ENCODE measurements around the gene PDE4C.

Gene PDE4C

DNA sequence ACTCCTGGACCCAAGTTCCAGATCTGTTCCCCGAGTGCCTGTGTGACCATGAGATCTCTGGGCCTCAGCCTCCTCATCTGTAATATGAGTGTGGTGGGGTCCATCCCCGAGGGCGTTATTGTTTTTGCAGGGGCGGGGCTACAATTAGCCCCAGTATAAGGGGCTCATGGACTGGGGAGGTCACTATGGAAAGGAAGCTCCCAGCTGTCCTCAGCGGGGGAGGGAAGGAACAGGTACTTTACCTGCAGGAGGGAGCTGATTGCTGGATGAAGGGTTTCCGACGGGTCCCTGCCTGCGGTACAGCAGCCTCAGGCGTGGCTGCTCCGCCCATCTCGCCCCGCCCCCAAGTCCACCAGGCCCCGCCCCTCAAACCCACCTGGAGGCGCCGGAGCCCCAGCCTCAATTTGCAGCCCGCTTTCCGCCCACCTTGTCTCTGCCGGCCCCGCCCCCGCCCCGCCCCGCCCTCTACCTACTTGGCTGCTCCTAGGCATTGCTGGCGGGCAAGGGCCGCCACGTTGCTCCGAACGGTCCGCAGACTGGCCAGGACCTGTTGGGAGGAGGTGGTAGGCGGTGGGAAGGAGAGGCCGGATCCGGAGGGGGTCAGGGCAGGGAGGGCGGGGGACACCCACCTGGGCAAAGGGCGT lies 5.5 kb downstream of the PDE4C start (continued):
- TF ChIP-seq, protein P1, sequence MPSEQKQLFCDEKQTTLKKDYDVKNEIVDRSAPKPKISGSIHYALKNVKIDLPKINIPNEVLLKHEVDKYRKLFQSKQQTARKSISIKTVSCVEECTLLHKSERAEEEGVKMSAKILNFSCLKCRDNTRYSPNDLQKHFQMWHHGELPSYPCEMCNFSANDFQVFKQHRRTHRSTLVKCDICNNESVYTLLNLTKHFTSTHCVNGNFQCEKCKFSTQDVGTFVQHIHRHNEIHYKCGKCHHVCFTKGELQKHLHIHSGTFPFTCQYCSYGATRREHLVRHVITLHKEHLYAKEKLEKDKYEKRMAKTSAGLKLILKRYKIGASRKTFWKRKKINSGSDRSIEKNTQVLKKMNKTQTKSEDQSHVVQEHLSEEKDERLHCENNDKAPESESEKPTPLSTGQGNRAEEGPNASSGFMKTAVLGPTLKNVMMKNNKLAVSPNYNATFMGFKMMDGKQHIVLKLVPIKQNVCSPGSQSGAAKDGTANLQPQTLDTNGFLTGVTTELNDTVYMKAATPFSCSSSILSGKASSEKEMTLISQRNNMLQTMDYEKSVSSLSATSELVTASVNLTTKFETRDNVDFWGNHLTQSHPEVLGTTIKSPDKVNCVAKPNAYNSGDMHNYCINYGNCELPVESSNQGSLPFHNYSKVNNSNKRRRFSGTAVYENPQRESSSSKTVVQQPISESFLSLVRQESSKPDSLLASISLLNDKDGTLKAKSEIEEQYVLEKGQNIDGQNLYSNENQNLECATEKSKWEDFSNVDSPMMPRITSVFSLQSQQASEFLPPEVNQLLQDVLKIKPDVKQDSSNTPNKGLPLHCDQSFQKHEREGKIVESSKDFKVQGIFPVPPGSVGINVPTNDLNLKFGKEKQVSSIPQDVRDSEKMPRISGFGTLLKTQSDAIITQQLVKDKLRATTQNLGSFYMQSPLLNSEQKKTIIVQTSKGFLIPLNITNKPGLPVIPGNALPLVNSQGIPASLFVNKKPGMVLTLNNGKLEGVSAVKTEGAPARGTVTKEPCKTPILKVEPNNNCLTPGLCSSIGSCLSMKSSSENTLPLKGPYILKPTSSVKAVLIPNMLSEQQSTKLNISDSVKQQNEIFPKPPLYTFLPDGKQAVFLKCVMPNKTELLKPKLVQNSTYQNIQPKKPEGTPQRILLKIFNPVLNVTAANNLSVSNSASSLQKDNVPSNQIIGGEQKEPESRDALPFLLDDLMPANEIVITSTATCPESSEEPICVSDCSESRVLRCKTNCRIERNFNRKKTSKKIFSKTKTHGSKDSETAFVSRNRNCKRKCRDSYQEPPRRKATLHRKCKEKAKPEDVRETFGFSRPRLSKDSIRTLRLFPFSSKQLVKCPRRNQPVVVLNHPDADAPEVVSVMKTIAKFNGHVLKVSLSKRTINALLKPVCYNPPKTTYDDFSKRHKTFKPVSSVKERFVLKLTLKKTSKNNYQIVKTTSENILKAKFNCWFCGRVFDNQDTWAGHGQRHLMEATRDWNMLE (tag by site-specific recombination; conservative IDR thresholded peaks at IDR 0.05; ENCODE audit: low read depth), result no peak
- TF ChIP-seq ZNF830 (tag by site-specific recombination; IDR thresholded peaks at IDR 0.05; ENCODE audit: low read depth), result no peak
- no peak for TF ChIP-seq ZNF561 (tag by site-specific recombination; IDR thresholded peaks at IDR 0.05; ENCODE audit: borderline replicate concordance)
- no peak for TF ChIP-seq ZNF776 (tag by site-specific recombination; IDR thresholded peaks at IDR 0.05; ENCODE audit: borderline replicate concordance)
- no peak for TF ChIP-seq EGR2 (tag by site-specific recombination; IDR thresholded peaks at IDR 0.05; ENCODE audit: low read depth)
- no peak for TF ChIP-seq ZNF335 (tag by site-specific recombination; conservative IDR thresholded peaks at IDR 0.05)
- TF ChIP-seq KLF8 (tag by site-specific recombination; IDR thresholded peaks at IDR 0.05), result 0 out of 2 replicates have a peak, but pooled peaks have one; percentile 36
- TF ChIP-seq ZNF274 (IDR thresholded peaks at IDR 0.05; ENCODE audit: low read length), result no peak
- no peak for TF ChIP-seq ZNF274 (tag by site-specific recombination; IDR thresholded peaks at IDR 0.05; ENCODE audit: borderline replicate concordance)
- TF ChIP-seq ZXDB (tag by site-specific recombination; IDR thresholded peaks at IDR 0.05), result no peak
- TF ChIP-seq ZNF701 (tag by site-specific recombination; IDR thresholded peaks at IDR 0.05), result no peak
- TF ChIP-seq, protein P2, sequence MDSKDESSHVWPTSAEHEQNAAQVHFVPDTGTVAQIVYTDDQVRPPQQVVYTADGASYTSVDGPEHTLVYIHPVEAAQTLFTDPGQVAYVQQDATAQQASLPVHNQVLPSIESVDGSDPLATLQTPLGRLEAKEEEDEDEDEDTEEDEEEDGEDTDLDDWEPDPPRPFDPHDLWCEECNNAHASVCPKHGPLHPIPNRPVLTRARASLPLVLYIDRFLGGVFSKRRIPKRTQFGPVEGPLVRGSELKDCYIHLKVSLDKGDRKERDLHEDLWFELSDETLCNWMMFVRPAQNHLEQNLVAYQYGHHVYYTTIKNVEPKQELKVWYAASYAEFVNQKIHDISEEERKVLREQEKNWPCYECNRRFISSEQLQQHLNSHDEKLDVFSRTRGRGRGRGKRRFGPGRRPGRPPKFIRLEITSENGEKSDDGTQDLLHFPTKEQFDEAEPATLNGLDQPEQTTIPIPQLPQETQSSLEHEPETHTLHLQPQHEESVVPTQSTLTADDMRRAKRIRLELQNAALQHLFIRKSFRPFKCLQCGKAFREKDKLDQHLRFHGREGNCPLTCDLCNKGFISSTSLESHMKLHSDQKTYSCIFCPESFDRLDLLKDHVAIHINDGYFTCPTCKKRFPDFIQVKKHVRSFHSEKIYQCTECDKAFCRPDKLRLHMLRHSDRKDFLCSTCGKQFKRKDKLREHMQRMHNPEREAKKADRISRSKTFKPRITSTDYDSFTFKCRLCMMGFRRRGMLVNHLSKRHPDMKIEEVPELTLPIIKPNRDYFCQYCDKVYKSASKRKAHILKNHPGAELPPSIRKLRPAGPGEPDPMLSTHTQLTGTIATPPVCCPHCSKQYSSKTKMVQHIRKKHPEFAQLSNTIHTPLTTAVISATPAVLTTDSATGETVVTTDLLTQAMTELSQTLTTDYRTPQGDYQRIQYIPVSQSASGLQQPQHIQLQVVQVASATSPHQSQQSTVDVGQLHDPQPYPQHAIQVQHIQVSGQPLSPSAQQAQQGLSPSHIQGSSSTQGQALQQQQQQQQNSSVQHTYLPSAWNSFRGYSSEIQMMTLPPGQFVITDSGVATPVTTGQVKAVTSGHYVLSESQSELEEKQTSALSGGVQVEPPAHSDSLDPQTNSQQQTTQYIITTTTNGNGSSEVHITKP (tag by site-specific recombination; IDR thresholded peaks at IDR 0.05), result no peak
- TF ChIP-seq SP3 (tag by site-specific recombination; IDR thresholded peaks at IDR 0.05), result peak; percentile 52
- TF ChIP-seq MEIS1 (CRISPR knock-in tag; IDR thresholded peaks at IDR 0.05; ENCODE audit: borderline replicate concordance), result no peak
- 0 out of 2 replicates have a peak, but pooled peaks have one; percentile 33 for TF ChIP-seq SP2 (tag by site-specific recombination; IDR thresholded peaks at IDR 0.05)
- no peak for TF ChIP-seq ZBTB48 (tag by site-specific recombination; IDR thresholded peaks at IDR 0.05)
- no peak for TF ChIP-seq ZNF350 (tag by site-specific recombination; IDR thresholded peaks at IDR 0.05)
- TF ChIP-seq ZNF626 (tag by site-specific recombination; IDR thresholded peaks at IDR 0.05), result no peak
- TF ChIP-seq, protein P3, sequence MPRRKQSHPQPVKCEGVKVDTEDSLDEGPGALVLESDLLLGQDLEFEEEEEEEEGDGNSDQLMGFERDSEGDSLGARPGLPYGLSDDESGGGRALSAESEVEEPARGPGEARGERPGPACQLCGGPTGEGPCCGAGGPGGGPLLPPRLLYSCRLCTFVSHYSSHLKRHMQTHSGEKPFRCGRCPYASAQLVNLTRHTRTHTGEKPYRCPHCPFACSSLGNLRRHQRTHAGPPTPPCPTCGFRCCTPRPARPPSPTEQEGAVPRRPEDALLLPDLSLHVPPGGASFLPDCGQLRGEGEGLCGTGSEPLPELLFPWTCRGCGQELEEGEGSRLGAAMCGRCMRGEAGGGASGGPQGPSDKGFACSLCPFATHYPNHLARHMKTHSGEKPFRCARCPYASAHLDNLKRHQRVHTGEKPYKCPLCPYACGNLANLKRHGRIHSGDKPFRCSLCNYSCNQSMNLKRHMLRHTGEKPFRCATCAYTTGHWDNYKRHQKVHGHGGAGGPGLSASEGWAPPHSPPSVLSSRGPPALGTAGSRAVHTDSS (tag by site-specific recombination; IDR thresholded peaks at IDR 0.05), result no peak
- no peak for TF ChIP-seq ZNF211 (tag by site-specific recombination; IDR thresholded peaks at IDR 0.05; ENCODE audit: low read depth)
- 0 out of 2 replicates have a peak, but pooled peaks have one; percentile 39 for TF ChIP-seq ZFP69B (tag by site-specific recombination; IDR thresholded peaks at IDR 0.05)
- TF ChIP-seq ZNF423 (tag by site-specific recombination; IDR thresholded peaks at IDR 0.05), result no peak
- no peak for TF ChIP-seq IKZF3 (tag by site-specific recombination; IDR thresholded peaks at IDR 0.05)
- no peak for TF ChIP-seq ZNF768 (tag by site-specific recombination; IDR thresholded peaks at IDR 0.05)
- no peak for TF ChIP-seq ZNF324 (tag by site-specific recombination; IDR thresholded peaks at IDR 0.05)
- TF ChIP-seq, protein P4, sequence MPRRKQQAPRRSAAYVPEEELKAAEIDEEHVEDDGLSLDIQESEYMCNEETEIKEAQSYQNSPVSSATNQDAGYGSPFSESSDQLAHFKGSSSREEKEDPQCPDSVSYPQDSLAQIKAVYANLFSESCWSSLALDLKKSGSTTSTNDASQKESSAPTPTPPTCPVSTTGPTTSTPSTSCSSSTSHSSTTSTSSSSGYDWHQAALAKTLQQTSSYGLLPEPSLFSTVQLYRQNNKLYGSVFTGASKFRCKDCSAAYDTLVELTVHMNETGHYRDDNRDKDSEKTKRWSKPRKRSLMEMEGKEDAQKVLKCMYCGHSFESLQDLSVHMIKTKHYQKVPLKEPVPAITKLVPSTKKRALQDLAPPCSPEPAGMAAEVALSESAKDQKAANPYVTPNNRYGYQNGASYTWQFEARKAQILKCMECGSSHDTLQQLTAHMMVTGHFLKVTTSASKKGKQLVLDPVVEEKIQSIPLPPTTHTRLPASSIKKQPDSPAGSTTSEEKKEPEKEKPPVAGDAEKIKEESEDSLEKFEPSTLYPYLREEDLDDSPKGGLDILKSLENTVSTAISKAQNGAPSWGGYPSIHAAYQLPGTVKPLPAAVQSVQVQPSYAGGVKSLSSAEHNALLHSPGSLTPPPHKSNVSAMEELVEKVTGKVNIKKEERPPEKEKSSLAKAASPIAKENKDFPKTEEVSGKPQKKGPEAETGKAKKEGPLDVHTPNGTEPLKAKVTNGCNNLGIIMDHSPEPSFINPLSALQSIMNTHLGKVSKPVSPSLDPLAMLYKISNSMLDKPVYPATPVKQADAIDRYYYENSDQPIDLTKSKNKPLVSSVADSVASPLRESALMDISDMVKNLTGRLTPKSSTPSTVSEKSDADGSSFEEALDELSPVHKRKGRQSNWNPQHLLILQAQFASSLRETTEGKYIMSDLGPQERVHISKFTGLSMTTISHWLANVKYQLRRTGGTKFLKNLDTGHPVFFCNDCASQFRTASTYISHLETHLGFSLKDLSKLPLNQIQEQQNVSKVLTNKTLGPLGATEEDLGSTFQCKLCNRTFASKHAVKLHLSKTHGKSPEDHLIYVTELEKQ (tag by site-specific recombination; IDR thresholded peaks at IDR 0.05; ENCODE audit: borderline replicate concordance), result no peak
- no peak for TF ChIP-seq ZNF529 (tag by site-specific recombination; IDR thresholded peaks at IDR 0.05; ENCODE audit: insufficient replicate concordance)

Measured in HEK293 (cell line).